NOMO-1 treated with DMSO at 0.1 percent for 48 hours (cell line): Measurements from ENCODE around the gene HOXC6.

Experiments
- DNase-seq: peaks from one replicate; lab custom pipeline; 2025; ENCODE audit not compliant: unreplicated experiment; lab: John Stamatoyannopoulos, UW

The HOXC6 gene

GRCh38 chr12:54012631-54013409 lies 15.4 kb upstream of the HOXC6 start:
- DNase-seq, result no peak

DNA sequence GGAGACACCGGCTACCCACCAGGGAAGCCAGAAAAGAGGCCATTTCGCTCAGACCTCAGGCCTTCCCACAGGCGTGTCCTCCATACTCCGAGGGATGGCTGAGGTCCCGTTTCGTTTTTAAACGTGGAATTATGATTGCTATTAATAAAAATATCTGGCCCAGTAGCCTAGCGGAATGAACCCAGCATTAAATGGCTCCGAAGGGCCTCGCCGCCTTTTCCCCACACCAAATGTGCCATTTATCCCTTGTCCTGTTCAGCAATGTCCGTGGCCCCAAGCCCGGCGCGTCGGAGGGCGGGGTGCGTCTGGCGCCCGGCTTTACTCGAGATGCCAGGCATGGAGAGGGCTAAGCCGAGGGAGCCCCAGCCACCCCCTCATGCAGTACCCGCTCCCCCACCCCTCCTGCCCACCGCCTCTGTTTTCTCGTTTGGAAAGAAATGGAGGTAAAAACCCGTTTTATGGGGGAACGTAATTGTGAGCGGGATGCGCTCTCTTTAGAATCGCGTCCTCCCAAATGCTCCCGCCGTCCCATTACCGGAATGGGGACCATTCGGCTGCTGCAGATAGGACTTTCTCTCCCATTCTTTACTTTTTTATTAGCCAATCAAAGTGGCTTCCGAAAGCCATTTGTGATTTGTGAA lies 13.7 kb upstream of the HOXC6 start:
- no peak for DNase-seq

DNA sequence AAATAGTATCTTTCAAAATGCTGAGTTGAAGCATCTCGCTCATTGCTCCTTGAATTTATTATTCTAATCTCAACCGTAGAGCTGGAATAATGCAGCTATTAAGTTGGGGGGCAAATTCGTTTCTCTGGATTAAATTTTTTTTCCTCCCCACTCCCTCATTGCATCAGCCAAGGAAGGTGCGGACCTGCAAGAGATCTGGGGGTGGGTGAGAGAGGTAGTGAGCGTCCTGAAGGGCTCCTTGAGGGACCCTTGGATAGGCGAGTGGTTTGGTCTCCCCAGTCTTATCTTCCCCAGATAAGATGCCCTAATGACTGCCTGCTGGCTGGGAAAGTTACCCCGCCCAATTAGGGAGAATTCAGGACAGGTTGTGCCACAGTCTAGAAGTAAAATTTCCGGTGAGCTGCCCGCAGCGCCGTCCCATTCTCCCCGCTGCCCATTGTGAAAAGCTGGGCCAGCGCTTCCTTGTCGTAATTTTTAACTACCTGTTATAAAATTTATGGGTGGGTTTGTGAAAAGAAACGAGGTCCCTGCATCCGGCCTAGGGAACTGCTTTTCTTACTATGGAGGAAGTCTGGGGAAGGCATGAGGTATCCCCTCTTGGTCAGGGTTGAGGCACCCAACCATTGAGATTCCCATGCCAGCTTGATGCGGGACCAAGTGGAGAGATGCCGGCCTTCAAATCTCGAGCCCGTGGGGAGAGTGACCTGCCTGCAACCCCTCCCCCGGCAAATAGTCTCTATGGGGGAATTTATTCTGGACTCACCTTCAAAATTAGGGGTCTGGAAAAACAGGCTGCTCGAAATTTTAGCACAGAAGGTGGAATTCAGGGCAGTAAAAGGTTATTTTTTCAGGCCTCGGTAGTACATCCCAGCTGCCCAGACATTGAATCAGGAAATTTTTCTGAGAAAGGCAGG lies 13.0 kb upstream of the HOXC6 start:
- DNase-seq, result no peak

DNA sequence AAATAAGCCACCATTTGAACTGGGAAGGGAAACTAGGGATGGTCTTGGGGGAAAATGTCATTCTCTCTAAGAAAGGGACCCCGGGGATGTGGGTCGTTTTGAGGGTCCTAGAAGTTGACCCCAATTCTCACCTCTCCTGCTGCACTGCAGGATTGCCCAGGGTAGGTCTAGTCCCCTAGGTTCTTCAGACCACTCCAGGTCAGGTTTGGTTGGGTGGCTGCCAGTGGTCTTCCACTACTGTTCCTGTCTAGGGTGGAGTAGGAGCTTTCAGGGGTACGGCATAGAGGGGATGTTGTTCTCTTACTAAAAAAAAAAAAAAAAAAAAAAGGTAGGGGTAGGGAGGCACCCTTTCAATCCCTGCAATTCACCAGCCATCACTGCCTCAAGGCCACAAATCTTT lies 12.2 kb upstream of the HOXC6 start:
- DNase-seq, result no peak

- DNase-seq, result no peak
Measured at GRCh38 chr12:54016478-54016964, 11.7 kb upstream of the HOXC6 start.

DNA sequence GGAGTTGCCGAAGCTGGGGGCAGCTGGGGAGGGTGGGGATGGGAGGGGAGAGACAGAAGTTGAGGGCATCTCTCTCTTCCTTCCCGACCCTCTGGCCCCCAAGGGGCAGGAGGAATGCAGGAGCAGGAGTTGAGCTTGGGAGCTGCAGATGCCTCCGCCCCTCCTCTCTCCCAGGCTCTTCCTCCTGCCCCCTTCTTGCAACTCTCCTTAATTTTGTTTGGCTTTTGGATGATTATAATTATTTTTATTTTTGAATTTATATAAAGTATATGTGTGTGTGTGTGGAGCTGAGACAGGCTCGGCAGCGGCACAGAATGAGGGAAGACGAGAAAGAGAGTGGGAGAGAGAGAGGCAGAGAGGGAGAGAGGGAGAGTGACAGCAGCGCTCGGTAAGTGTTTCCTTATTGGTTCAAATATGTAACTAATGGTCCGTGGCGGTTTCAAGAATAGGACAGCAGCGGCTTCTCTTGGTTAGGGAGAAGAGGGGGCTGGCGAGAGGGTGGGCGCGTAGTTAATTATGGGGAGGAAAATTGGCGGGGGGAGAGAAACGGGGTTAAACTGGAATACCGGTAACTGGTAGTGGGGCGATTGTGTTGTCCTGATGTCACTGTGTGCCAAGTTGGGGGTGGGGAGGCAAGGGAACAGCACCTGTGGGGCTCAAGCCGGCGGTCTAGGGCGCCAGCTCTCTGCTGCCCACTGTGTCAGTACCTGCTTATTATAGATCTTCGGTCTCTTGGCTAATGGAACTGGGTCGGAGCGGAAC lies 11.0 kb upstream of the HOXC6 start:
- no peak for DNase-seq

DNA sequence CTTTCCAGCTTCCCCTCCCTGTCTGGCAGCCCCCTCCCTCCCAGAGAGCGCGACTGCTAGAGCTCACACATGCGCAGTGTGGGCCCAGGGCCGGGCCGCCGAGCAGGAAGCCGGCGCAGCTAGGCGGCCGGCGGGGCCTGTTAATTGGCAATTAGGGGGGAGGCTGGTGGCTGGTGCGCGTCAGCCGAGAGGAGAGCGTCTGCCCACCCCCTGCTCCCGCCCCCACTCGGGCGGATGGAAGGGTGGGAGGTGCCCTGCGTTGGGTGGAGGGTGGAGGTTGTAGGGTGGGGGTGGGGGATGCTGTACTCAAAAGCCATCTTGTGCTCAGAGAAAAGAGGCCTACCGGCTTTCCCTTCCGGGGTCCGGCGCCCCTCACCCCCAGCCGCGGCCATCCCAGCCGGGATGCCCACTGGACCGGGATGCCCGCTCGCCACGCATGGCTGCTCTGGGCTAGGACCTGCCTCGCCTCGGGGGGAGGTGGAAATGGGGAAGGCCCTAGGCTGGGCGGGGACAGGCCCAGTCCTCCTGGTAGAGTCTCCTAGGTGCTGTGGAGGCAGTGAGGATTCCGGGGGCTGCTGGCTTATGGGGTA lies 10.3 kb upstream of the HOXC6 start:
- DNase-seq, result peak; percentile 85

DNA sequence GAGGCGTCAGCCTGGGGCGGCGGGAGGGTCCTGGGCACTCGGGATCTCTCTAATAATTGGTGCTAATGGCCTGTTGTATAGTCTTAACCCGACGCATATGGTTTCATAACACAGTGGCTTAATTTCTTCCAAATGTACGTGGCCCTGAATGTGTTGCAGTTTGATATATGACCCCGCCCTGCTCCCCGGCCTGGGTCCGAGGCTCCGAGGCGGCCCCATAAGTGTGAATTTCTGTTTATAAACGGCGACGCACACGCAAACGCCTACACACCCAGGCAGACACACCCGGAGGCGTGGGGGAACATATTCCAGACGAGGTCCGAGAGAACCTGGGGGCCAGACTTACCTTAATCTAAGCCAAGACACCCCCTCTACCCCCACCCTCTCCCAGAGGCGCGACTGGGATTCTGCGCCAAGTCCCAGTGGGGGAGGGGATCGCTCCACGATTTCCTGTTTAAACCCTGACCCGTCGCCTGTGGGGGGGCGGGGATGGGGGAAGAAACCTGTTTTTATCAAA lies 9.7 kb upstream of the HOXC6 start:
- DNase-seq, result no peak

DNA sequence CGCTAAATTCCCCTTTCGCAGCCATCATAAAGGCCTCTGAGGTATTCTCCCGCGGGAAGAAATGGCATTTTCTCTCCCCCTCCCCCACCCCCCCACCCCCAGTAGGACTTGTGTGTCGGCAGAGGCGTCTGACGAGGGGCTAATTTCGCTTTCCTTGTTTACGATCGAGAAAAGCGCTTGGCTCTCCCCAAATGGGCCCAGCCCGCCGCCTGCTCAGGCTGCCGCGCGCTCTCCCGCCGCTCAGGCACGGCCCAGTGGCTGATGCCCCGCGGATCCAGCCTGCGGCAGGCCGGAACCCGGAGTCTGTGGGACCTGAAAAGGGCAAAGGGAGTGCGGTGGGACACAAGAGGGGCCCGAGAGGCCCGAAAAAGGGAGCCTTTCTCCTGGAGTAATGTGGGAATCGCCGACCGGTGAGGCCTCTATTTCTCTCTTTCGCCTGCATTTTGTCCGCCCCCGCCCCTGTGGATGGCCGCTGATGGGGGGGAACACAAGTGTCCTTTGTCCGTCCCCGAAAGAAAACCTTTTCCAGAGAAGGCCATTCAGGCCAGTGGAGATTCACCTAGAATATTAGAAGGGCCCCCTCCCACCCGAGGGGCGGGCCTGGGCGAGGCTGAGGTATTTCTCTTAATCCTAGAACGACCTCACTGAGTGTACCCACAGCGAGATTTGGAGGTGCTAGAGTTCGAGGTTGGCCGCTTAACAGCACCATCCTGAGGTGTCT lies 9.0 kb upstream of the HOXC6 start:
- no peak for DNase-seq

DNA sequence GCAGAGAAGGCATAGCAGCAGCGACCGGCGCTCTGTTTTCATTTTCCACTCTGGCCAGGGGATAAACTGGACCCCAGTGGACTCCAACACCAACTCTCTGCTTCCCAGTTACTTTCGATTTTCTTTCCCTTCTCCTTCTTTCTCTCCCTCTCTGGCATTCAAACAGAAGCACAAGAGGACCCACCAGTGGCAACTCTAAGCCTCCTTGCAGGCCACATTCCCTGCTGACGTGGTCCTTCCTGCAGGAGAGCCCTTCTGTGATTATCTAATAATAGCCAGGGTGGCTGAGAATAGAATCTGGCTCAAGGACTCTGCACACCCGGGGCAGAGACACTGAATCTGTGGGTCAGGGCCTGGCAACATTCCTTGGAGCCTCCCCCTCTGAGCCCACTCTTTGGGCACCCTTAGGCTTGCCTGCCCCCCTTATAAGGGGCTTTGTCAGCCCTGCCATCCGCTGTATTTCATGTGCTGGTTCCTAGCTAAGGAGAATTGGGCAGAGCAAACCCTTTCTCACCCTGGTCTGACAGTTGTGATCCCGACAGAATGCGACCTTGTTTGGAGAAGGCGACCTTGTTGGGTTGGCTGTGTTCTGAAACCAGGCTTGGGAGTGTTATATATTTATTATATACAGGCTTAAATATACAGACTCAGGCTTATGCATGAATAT lies 8.2 kb upstream of the HOXC6 start:
- no peak for DNase-seq

DNA sequence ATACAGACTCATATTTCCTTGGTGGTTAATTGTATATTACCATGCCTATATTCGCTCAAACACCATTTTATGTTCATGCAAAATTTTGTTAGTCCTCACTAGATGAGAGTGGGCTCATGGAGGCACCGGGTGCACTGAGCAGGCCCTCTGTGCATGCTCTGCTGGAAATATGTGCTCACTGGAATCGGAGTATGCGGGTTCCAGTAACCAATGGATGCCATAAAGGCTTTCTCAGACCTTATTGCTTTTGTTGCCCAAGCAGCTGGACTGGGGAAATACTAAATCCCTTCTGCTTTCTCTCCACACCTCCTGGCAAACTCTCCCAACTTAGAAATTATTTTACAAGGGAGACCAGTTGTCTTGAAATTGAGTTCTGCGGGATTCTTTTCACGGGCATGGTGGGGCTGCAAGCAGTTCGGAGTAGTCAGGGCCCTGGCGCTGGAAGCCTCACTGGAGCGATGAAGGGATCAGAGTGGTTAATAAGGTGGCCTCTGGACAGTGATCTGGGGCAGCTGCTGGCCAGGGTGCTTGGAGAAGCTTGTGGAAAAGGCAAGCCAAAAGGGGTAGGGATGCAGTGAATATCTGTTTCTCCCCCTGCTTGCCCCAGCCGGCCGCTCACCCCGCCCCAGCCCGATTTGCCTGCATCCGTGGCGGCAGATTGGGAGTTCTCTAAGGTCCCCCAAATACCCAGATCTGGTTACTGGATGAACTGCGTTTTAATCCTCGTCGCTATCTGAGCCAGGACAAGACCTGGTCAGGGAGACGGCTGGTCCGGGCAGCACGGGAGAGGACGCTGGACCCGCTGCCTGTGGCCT lies 7.4 kb upstream of the HOXC6 start:
- no peak for DNase-seq

GRCh38 chr12:54021432-54022013 lies 6.7 kb upstream of the HOXC6 start:
- no peak for DNase-seq

DNA sequence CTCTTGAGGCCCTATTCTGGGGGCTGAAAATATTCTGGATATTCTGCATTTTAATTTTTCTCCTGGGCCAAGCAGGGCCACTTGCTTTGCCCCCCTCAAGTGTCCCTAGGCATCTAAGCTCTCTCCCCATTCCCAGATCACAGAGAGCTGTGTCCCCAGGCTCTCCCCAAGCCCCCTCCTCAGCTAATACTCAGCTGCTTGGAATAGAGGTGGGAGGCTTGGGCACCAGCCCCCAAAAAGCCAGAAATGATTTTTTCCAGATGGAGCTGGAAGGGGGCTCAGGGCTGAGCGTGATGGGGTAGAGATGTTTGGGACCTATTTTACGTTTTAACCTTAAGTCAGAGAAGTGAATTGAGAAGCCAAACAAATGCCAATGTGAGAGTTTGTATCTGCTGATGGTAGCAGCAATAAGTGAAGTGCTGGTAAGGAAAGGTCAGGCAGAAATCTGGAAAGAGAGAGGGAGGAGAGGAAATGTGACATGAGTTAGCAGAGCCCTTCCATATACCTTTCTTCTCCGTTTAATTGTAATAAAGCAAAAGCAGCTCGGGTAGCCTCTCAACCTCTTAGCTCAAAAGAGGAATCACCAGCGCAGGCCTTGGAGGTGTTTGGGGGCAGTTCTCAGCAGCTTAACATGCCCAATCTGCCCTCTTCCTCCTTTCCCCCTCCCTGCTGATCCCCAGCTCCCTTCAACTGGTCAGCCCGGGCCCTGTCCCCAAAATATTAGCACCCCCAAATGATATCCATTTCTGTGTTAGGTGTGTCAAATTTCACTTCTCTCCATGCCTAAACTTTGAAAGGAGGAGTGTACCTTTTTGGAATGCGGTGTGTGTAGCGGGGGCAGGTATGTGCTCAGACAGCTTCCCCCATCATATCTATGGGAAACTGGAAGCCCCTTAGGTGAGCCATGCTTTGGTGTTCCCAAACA lies 5.0 kb upstream of the HOXC6 start:
- DNase-seq, result no peak

DNA sequence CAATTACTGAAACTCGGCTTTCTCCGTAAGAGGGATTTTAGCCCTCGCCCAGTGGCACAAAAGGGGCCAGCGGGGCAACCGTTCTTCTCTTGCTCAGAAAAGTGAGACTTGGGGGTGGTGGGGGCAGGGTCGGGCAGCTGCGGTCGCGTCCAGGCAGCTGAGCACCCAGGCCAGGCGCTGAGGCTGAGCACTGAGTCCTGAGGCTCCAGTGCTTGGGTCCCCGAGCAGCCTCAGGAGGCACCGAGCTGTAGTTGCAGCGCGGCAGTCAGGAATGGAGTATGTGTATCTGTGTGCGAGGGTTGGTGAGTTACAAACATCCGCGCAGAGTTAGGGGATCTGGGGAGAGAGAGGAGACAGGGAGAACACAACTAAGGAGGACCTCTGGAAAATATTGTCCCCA lies 4.1 kb upstream of the HOXC6 start:
- DNase-seq, result no peak

DNA sequence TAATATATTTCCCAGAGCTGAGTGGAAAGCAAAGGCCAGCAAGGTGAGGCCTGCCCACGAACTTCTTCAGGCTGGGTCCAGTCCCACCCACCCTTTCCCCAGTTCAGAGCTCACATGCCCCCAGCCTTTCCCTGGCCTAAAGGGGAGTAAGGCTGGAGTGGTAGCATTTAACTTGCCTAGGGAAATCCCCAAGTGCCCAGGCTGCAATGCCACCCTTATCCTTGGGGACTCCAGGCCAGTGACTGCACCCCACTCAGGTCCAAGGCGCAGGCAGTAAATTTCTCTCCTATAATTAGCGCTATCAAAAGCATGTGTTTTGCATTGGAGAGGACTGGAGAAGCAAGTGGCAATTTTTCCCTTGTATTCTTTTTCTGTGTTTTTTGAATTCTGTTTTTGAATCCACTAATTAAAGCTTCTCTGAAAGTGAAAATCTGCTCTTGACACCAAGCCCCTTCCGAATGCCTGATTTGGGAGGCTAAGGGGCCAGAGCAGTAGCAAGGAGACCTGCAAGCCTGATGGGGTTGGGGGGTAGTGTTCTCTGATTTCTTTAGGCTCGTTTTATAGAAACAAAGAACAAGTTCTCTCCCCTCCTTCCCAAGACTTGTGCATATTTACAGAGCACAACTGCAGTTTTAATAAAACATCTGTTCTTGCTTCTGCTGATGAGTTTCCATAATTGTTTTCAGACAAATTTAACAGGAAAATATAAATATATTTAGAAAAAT lies 3.5 kb upstream of the HOXC6 start:
- DNase-seq, result no peak
